B cell (primary cell): ENCODE measurements around the gene HGFAC. TPM values are rescaled to one million over a fixed set of nuclear protein-coding genes. Genes with fewer than 3 reads are reported as not detected.

Source experiments
- ATAC-seq: fragments of 200-7000 bp; cut with Tn5 transposase; one replicate; pipeline ENCODE4 v1.10.0; 2021; ENCODE audit warnings: low read depth, mild to moderate bottlenecking, moderate number of reproducible peaks, moderate library complexity
- CTCF ChIA-PET: fragments of 350-600 bp; sonication (Branson Sonifier 250); formaldehyde crosslinking; loops from one replicate; lab custom pipeline; 2021; ENCODE audit warnings: antibody characterized with exemption, inconsistent platforms; lab: Charles Lee
- POLR2A ChIA-PET: fragments of 350-600 bp; sonication (Branson Sonifier 250); formaldehyde crosslinking; loops from one replicate; lab custom pipeline; 2021; ENCODE audit warnings: antibody characterized with exemption; lab: Charles Lee
- DNase-seq: peaks from one replicate; pipeline ENCODE4 v3.0.0; 2013
- H2AFZ ChIP-seq: 2 replicates; pipeline ENCODE4 v1.6.1; 2012; ENCODE audit warnings: mild to moderate bottlenecking, low read depth, low read length; ENCODE audit not compliant: insufficient read depth, poor library complexity, severe bottlenecking
- H3K27ac ChIP-seq, 2 donors: 1 replicate in 1 of 2; 2 replicates in 1 of 2; pipeline ENCODE4 v1.5.1; 2012 to 2013; ENCODE audit warnings: low read length in 2 of 2, mild to moderate bottlenecking in 2 of 2, moderate library complexity in 1 of 2
- H3K27me3 ChIP-seq, 4 experiments: fragments of 200-600 bp in 1 of 4; sonication (generic) in 1 of 4; replicated peaks in 1 of 4; 1 replicate in 2 of 4; 2 replicates in 2 of 4; pipeline versions ENCODE4 v1.6.1 to v1.7.0; 2013 to 2016; ENCODE audit warnings: low read length in 3 of 4, mild to moderate bottlenecking in 2 of 4, mixed read lengths in 1 of 4, moderate library complexity in 1 of 4; ENCODE audit not compliant: insufficient read depth in 4 of 4, control insufficient read depth in 3 of 4; ENCODE audit errors: control extremely low read depth in 1 of 4
- H3K36me3 ChIP-seq, 2 experiments: replicated peaks in 1 of 2; 1 replicate in 1 of 2; 2 replicates in 1 of 2; pipeline versions ENCODE4 v1.6.1 to v1.7.1; 2013; ENCODE audit warnings: low read length in 1 of 2; ENCODE audit not compliant: insufficient read depth in 2 of 2, control insufficient read depth in 1 of 2; ENCODE audit errors: control extremely low read depth in 1 of 2, extremely low read depth in 1 of 2
- H3K4me1 ChIP-seq, 2 donors: fragments of 200-600 bp in 1 of 2; sonication (generic) in 1 of 2; 1 replicate in 1 of 2; 2 replicates in 1 of 2; pipeline versions ENCODE4 v1.5.1 to v1.6.1; 2013 to 2017; ENCODE audit warnings: low read length in 2 of 2; ENCODE audit not compliant: control insufficient read depth in 2 of 2, insufficient read depth in 2 of 2
- H3K4me2 ChIP-seq: replicated peaks from 2 replicates; pipeline ENCODE3; 2012; ENCODE audit warnings: mild to moderate bottlenecking, low read depth, low read length; ENCODE audit not compliant: poor library complexity, severe bottlenecking
- H3K4me3 ChIP-seq, 5 experiments: fragments of 200-600 bp in 1 of 5; sonication (generic) in 1 of 5; 1 replicate in 3 of 5; 2 replicates in 2 of 5; pipeline versions ENCODE4 v1.5.1 to v1.7.0; 2011 to 2016; ENCODE audit warnings: low read length in 4 of 5, mild to moderate bottlenecking in 4 of 5, low read depth in 2 of 5, control low read depth in 1 of 5, moderate library complexity in 1 of 5; ENCODE audit not compliant: insufficient read depth in 1 of 5; ENCODE audit errors: control extremely low read depth in 1 of 5, extremely low read depth in 1 of 5
- H3K79me2 ChIP-seq: fragments of 200-600 bp; sonication (generic); one replicate; pipeline ENCODE4 v1.6.0; 2016; ENCODE audit warnings: low read length; ENCODE audit not compliant: control insufficient read depth, insufficient read depth
- H3K9ac ChIP-seq: fragments of 200-600 bp; sonication (generic); 2 replicates; pipeline ENCODE4 v1.6.1; 2017; ENCODE audit warnings: mild to moderate bottlenecking, low read length, moderate library complexity
- H3K9me3 ChIP-seq, 3 donors: one replicate each; pipeline versions ENCODE4 v1.6.1 to v1.7.1; 2013; ENCODE audit warnings: low read length in 2 of 3; ENCODE audit not compliant: control insufficient read depth in 2 of 3, insufficient read depth in 1 of 3; ENCODE audit errors: control extremely low read depth in 1 of 3
- H4K20me1 ChIP-seq: 2 replicates; pipeline ENCODE4 v1.6.0; 2012; ENCODE audit warnings: mild to moderate bottlenecking, low read length; ENCODE audit not compliant: insufficient read depth, control insufficient read depth, poor library complexity, severe bottlenecking
- H3K27ac Mint-ChIP-seq: one replicate; pipeline ENCODE4 v1.8.0; 2021; ENCODE audit warnings: mixed read lengths
- H3K27me3 Mint-ChIP-seq: one replicate; pipeline ENCODE4 v1.8.0; 2021; ENCODE audit warnings: mixed read lengths
- H3K4me1 Mint-ChIP-seq: one replicate; pipeline ENCODE4 v1.8.0; 2021; ENCODE audit warnings: mixed read lengths
- H3K4me3 Mint-ChIP-seq: one replicate; pipeline ENCODE4 v1.8.0; 2021; ENCODE audit warnings: mixed read lengths
- H3K9me3 Mint-ChIP-seq: one replicate; pipeline ENCODE4 v1.8.0; 2022; ENCODE audit warnings: mixed read lengths; ENCODE audit not compliant: insufficient read depth
- EZH2 ChIP-seq: IDR thresholded peaks from 2 replicates; pipeline ENCODE4 v1.6.1; 2012; ENCODE audit warnings: borderline replicate concordance, low read depth, mild to moderate bottlenecking, moderate library complexity, low read length; ENCODE audit not compliant: insufficient read depth, poor library complexity, severe bottlenecking
- WGBS: methylation state at CpG from one replicate; pipeline ENCODE4 v1.1.5; 2013; ENCODE audit warnings: missing lambda C conversion rate; ENCODE audit not compliant: insufficient coverage; 5-methylcytosine and 5-hydroxymethylcytosine counted together
- intact Hi-C: fragments of 100-400 bp; cut with micrococcal nuclease; formaldehyde crosslinking; loops from one replicate; pipeline ENCODE4 v1.10.0; 2022
- polyA plus RNA-seq: library from polyadenylated mRNA; depleted of rRNA; stranded (reverse); fragments of >200 nt; gene quantifications from 2 replicates; pipeline ENCODE4 v1.2.3, GENCODE V29; 2012
- total RNA-seq, 2 donors: library from RNA; stranded (reverse); fragments of 120-200 nt in 1 of 2; gene quantifications; 1 replicate in 1 of 2; 2 replicates in 1 of 2; pipeline versions ENCODE4 v1.2.3 to v1.2.4, GENCODE V29; 2013 to 2022
- TF ChIP-seq, protein P1 (sequence below): fragments of 200-600 bp; IDR thresholded peaks from one replicate; pipeline ENCODE4 v1.8.0; 2022; ENCODE audit warnings: antibody characterized with exemption, mild to moderate bottlenecking

HGFAC gene
- total and polyA plus RNA-seq, 2 donors (not counting 1 experiment from before 2014, with no cell fraction given): not detected

- Histone ChIP-seq H3K9ac (no peak overlapping the region), H3K79me2 (peaks cover under 1% of the 10 kb centered on the region), H3K4me3 (no peak overlapping the region), H2AFZ (no peak overlapping the region), H3K9me3 (no peaks in the 10 kb centered on the region), H3K36me3 (peaks cover 0 to 20% of the 10 kb centered on the region in 2 experiments), H3K4me2 (no peak overlapping the region), H3K4me1 (no peaks in the 10 kb centered on the region), H3K27ac (no peak overlapping the region), H4K20me1 (peaks cover 12% of the 10 kb centered on the region), H3K27me3 (no peaks in the 10 kb centered on the region)
- no peaks in the 10 kb centered on the region for H3K27me3 Mint-ChIP-seq
- peaks cover 5% of the 10 kb centered on the region for H3K4me1 Mint-ChIP-seq
- CTCF ChIA-PET: interaction anchor here (1.3 kb wide), 1 partner anchor 11 kb away, joined by 3 read pairs; no protein-coding TSS in a partner anchor
- no peaks in the 10 kb centered on the region for H3K9me3 Mint-ChIP-seq
- intact Hi-C loops: no loop called here
- WGBS: 69% methylated on average over 14 of the region's 14 CpGs
- DNase-seq: no peak
- H3K4me3 Mint-ChIP-seq: no peak overlapping the region
- no peak overlapping the region for H3K27ac Mint-ChIP-seq
- POLR2A ChIA-PET: interaction anchor here (0.7 kb wide), 1 partner anchor 10 kb away, joined by 4 read pairs; no protein-coding TSS in a partner anchor
- no peak for ATAC-seq
- TF ChIP-seq, protein P1, sequence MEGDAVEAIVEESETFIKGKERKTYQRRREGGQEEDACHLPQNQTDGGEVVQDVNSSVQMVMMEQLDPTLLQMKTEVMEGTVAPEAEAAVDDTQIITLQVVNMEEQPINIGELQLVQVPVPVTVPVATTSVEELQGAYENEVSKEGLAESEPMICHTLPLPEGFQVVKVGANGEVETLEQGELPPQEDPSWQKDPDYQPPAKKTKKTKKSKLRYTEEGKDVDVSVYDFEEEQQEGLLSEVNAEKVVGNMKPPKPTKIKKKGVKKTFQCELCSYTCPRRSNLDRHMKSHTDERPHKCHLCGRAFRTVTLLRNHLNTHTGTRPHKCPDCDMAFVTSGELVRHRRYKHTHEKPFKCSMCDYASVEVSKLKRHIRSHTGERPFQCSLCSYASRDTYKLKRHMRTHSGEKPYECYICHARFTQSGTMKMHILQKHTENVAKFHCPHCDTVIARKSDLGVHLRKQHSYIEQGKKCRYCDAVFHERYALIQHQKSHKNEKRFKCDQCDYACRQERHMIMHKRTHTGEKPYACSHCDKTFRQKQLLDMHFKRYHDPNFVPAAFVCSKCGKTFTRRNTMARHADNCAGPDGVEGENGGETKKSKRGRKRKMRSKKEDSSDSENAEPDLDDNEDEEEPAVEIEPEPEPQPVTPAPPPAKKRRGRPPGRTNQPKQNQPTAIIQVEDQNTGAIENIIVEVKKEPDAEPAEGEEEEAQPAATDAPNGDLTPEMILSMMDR: no peak
- no peak for TF ChIP-seq EZH2
Observed at GRCh38 chr4:3496021-3496420, 54.3 kb downstream of the HGFAC start.

- DNase-seq: no peak
- ChIA-PET CTCF (no interaction called here), POLR2A (interaction anchor here (0.6 to 0.7 kb wide), 2 partner anchors 9 to 423 kb away, joined by 4 read pairs; no protein-coding TSS in a partner anchor)
- H3K4me1 Mint-ChIP-seq: peaks cover 1% of the 10 kb centered on the region
- Histone ChIP-seq H3K9ac (no peak overlapping the region), H3K27me3 (no peaks in the 10 kb centered on the region), H3K36me3 (peaks cover 0 to 15% of the 10 kb centered on the region in 2 experiments), H3K9me3 (no peaks in the 10 kb centered on the region), H2AFZ (no peak overlapping the region), H3K4me1 (no peaks in the 10 kb centered on the region), H3K4me2 (no peak overlapping the region), H3K27ac (no peak overlapping the region), H3K4me3 (no peak overlapping the region), H4K20me1 (peaks cover 15% of the 10 kb centered on the region), H3K79me2 (no peaks in the 10 kb centered on the region)
- no peak overlapping the region for H3K4me3 Mint-ChIP-seq
- H3K9me3 Mint-ChIP-seq: no peaks in the 10 kb centered on the region
- ATAC-seq: no peak
- WGBS: 69% methylated on average over 6 of the region's 6 CpGs
- no peaks in the 10 kb centered on the region for H3K27me3 Mint-ChIP-seq
- intact Hi-C loops: no loop called here
- TF ChIP-seq, protein P1: no peak
- no peak for TF ChIP-seq EZH2
- peak overlapping the region; percentile 59 for H3K27ac Mint-ChIP-seq
Observed at GRCh38 chr4:3497095-3497494, 55.3 kb downstream of the HGFAC start.
